Hematopoietic multipotent progenitor cell treated with erythropoietin and hydrocortisone succinate and interleukin-3 and kit ligand, for 15 days (in vitro differentiated cells): ENCODE results near the gene NACA2.
"Not testable (repeated sequence)": the region's sequence is repeated elsewhere in the genome, so short reads cannot be mapped to it uniquely, and the experiment has no call there.

ENCODE experiments used
- DNase-seq: peaks from one replicate; pipeline ENCODE4 v3.0.0-alpha.2; 2015; ENCODE audit warnings: low spot score

The NACA2 gene

GRCh38 chr17:61591018-61591417 lies at the start of gene NACA2:
TSS of gene NACA2 (minus strand) at chr17:61591219. CDS start at chr17:61591180, 39 bp downstream.
- no peak for DNase-seq

- DNase-seq: no peak
Observed at GRCh38 chr17:61639818-61640217, 48.8 kb upstream of the NACA2 start.

GRCh38 chr17:61638087-61638486 lies 47.1 kb upstream of the NACA2 start:
- no peak for DNase-seq

DNA sequence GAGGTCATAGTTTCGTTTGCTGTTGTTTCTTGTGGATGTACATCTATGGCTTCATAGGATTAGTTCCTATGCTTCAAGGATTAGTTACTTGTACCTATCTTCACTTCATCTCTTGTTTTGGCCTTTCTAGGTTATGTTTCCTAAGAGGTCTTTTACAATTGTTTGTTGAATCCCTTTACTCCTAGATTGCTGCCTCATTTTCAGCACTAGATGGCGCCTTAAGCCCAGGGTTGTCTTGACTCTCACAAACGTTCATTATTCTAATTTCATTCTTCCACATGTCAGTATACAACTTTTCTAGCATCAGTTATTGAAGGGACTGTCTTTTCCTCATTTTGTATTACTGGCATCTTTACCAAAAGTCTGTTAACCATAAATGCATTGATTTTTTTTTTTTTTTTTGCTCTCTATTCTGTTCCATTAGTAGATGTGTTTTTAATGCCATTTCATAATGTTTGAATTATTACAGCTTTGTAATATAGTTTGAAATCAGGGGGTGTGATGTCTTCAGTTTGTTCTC lies 45.0 kb upstream of the NACA2 start:
- DNase-seq: peak; percentile 62

GRCh38 chr17:61634942-61635538 lies 44.0 kb upstream of the NACA2 start:
- no peak for DNase-seq

DNA sequence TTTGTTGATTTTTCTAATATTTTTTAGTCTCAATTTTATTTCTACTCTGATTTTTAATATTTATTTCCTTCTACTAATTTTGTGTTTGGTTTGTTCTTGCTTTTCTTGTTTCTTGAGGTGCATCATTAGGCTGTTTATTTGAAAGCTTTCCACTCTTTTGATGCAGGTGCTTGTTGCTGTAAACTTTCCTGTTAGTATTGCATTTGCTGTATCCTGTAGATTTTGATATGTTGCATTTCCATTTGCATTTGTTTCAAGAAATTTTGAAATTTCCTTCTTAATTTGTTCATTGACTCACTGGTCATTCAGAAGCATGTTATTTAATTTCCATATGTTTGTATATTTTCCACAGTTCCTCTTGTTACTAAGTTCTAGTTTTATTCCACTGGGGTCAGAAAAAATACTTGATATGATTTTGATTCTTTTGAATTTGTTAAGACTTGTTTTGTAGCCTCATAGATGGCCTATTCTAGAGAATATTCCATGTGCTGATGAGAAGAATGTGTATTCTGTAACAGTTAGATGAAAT lies 43.1 kb upstream of the NACA2 start:
- no peak for DNase-seq

- no peak for DNase-seq
Observed at GRCh38 chr17:61632826-61633225, 41.8 kb upstream of the NACA2 start.

DNA sequence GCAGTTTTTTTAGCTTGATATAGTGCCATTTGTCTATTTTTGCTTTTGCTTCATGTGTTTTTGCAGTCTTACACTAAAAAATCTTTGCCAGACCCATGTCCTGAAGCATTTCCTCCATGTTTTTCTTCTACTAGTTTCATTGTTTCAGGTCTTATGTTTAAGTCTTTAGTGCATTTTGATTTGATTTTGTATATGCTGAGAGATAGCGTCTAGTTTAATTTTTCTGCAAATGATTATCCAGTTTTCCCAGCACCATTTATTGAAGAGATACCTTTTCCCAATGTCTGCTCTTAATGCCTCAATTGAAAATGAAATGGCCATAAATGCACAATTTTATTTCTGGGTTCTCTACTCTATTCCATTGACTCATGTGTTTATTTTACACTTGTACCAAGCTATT lies 40.8 kb upstream of the NACA2 start:
- DNase-seq: no peak

GRCh38 chr17:61628158-61628557 lies 37.1 kb upstream of the NACA2 start:
- not testable (repeated sequence) for DNase-seq

GRCh38 chr17:61627658-61628057 lies 36.6 kb upstream of the NACA2 start:
- no peak for DNase-seq

- DNase-seq: no peak
Observed at GRCh38 chr17:61627125-61627524, 36.1 kb upstream of the NACA2 start.

DNA sequence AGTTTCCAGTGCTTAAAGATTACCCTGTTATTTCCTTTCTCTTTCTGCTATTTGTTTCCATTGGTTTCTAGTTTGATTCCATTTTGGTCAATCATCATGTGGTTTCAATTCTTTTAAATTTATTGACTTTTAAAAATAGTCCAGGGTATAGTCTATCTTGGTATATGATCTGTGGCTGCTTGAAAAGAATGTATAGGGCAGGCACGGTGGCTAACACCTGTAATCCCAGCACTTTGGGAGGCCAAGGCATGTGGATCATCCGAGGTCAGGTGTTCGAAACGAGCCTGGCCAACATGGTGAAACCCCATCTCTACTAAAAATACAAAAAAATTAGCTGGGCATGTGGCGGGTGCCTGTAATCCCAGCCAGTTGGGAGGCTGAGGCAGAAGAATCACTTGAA lies 34.5 kb upstream of the NACA2 start:
- DNase-seq: no peak

DNA sequence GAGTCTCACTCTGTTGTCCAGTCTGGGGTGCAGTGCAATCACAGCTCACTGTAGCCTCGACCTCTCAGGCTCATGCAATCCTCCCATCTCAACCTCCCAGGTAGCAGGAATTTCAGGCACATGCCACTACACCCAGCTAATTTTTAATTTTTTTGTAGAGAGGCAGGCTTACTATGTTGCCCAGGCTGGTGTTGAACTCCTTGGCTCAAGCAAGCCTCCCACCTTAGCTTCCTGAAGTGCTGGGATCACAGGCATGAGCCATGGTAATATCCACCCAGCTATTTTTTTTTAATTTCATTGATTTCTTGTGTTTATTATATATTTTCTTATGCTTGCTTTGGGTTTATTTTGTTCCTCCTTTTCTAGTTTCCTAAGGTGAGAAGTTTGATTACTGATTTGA lies 33.9 kb upstream of the NACA2 start:
- no peak for DNase-seq

- DNase-seq: no peak
Observed at GRCh38 chr17:61621317-61621716, 30.3 kb upstream of the NACA2 start.

GRCh38 chr17:61619953-61620352 lies 28.9 kb upstream of the NACA2 start:
- DNase-seq: no peak

DNA sequence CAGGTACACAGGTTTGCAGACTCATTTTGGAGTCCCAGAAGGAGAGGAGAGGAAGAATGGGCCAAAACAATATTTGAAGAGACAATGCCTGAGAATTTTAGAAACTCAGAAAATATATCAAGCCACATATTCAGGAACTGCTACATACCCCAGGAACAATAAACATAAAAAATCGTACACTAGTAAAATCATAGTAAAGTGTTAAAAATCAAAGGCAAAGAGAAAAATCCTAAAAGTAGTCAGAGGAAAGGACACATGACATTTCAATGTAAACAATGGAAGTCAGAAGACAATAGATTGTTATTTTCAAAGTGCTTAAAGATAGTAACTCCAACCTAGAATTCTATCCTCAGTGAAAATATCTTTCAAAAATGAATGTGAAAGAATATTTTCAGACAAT lies 28.5 kb upstream of the NACA2 start:
- no peak for DNase-seq

DNA sequence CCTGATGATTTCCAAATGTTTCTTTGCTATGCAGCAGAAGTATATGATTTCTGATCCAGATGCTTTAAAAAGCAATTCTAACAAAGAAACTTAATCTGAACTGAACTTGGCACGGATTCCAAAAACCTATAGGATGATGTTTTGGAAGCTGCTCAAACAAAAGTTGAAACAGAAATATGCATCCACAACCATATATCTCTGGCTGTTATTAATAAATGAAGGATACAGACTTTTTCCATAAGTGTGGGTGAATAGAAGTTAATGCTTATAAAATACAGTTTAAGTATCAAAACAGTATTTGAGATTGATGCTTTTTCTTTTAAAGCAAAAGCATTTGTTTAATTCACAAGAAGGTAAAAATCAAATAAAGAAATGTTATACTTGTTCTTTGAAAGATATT lies 27.9 kb upstream of the NACA2 start:
- no peak for DNase-seq

DNA sequence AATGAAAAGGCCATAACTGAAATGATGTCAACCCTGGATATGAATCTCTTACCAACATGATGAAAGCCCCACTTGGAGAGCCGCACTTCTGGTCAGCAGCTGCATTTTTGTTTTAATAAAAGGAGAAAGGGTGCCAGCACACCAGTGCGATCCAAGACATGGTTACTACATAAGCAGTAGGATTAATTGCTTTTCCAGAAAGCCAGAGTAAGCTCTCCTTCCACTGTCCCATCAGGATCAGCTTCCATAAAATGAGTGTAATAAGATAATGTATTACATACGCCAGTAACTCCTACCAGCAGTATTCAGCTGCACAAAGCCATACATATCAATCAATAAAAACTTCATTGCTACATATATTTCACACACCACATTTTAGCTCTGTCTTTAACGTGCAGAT lies 26.3 kb upstream of the NACA2 start:
- DNase-seq: no peak

- DNase-seq: no peak
Observed at GRCh38 chr17:61616783-61617182, 25.8 kb upstream of the NACA2 start.

DNA sequence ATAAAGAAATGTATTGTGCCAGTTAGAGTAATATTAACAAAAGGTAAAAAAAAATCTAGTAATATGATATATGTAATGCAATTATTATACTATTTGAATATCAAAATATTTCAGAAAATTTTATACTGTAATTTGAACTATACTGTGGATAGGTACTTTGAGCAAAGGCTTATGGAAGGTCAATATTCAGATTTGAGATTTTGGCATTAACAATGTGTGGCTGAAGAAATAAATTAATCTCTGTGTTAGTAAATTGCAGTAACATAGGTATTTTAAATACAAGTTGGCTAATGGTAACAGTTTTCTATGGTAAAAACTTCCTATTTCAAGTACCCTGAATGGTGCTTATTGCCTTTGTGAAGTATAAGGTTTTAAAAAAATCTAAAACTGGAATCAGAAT lies 23.2 kb upstream of the NACA2 start:
- no peak for DNase-seq

GRCh38 chr17:61611323-61611722 lies 20.3 kb upstream of the NACA2 start:
- DNase-seq: no peak

DNA sequence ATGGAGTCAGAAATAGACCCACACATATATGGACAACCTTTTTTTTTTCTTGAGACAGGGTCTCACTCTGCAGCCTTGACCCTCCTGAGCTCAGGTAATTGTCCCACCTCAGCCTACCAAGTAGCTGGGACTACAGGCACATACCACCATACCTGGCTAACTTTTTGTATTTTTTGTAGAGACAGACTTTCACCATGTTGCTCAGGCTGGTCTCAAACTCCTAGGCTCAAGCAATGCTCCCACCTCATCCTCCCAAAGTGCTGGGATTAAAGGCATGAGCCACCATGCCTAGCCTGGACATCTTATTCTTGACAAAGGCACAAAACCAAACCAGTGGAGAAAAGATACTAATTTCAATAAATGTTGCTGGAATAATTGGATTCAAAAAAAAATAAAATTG lies 14.7 kb upstream of the NACA2 start:
- DNase-seq: no peak

GRCh38 chr17:61601297-61601696 lies 10.3 kb upstream of the NACA2 start:
- no peak for DNase-seq

DNA sequence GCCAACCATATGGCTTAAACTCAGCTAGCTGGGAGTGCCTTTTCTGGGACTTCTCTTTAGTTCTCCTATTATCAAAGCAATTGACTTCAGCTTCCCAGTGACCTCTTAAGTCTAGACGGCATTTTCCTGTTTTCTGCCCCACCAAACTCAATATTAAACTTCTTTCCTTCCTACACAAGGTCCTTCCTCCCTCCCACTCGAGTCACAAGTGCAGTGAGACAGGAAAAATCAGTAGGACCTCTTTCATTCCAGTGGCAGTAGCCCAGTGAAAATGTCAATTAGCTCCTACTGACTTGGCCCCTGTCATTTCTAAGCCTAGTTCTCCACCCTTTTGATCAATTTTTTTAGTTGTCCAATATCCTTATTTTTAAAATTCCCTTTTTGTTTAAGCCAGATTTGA lies 9.6 kb upstream of the NACA2 start:
- no peak for DNase-seq
